Spinal cord (tissue), 10 donors: ENCODE measurements around the gene MDFIC2. TPM values are rescaled to one million over a fixed set of nuclear protein-coding genes. Genes with fewer than 3 reads are reported as not detected.

Source experiments
- DNase-seq, 6 donors: peaks; one replicate each; pipeline versions ENCODE4 v3.0.0 to v3.0.0-alpha.2; 2013 to 2015; ENCODE audit warnings: low spot score in 6 of 6, low read depth in 4 of 6
- H3K27ac ChIP-seq: one replicate; pipeline ENCODE4 v1.5.1; 2013; ENCODE audit warnings: low read depth, low read length, control low read depth
- H3K27me3 ChIP-seq: one replicate; pipeline ENCODE4 v1.6.1; 2013; ENCODE audit warnings: low read length; ENCODE audit not compliant: control insufficient read depth, insufficient read depth
- H3K36me3 ChIP-seq: one replicate; pipeline ENCODE4 v1.6.1; 2013; ENCODE audit warnings: low read length; ENCODE audit not compliant: control insufficient read depth, insufficient read depth
- H3K4me1 ChIP-seq: one replicate; pipeline ENCODE4 v1.6.1; 2013; ENCODE audit warnings: low read length; ENCODE audit not compliant: control insufficient read depth, insufficient read depth
- H3K4me3 ChIP-seq: one replicate; pipeline ENCODE4 v1.5.1; 2013; ENCODE audit warnings: low read depth, low read length, control low read depth
- H3K9me3 ChIP-seq: one replicate; pipeline ENCODE4 v1.6.1; 2013; ENCODE audit warnings: low read length; ENCODE audit not compliant: control insufficient read depth, insufficient read depth
- WGBS: methylation state at CpG from one replicate; pipeline ENCODE4 v1.1.5; 2013; ENCODE audit warnings: missing lambda C conversion rate; ENCODE audit not compliant: insufficient coverage; 5-methylcytosine and 5-hydroxymethylcytosine counted together
- polyA plus RNA-seq, 2 donors: library from polyadenylated mRNA; unstranded; fragments of 120-200 nt; gene quantifications; one replicate each; pipeline ENCODE4 v1.2.1, GENCODE V29; 2013; ENCODE audit not compliant: insufficient read length in 2 of 2
- total RNA-seq, 2 donors: library from RNA; depleted of rRNA in 1 of 2; stranded (reverse); fragments of 120-200 nt in 1 of 2; fragments of >200 nt in 1 of 2; gene quantifications; one replicate each; pipeline versions ENCODE4 v1.2.3 to v1.2.4, GENCODE V29; 2013 to 2014
- donor health status: healthy.

The MDFIC2 gene
- total and polyA plus RNA-seq, 4 donors = not detected

DNA sequence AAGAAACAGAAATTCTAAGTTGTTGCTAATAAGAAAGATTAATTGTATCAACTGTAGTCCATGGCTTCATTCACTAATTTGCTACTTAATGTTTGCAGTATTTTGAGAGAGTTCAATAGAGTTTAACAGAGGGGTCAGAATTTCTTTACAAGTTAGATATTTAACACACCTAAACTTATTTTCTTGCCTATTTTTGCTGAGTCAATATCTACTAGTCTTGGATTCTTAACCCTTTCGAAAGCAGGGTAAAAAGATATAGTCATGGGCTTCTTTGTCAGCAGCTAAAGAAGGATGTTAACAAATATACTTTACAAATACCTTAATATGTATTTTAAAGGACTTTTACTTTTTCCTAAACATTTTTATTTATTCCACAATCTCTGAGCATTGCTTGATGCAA is 155.6 kb downstream of the MDFIC2 start:
- no peak for DNase-seq
- no peaks in the 10 kb centered on the region for H3K4me1 ChIP-seq
- no peaks in the 10 kb centered on the region for H3K36me3 ChIP-seq
- H3K27ac ChIP-seq = no peak overlapping the region
- no peaks in the 10 kb centered on the region for H3K9me3 ChIP-seq
- no CpG with 5 or more reads among the region's 1 CpG for WGBS
- H3K4me3 ChIP-seq = no peak overlapping the region
- no peaks in the 10 kb centered on the region for H3K27me3 ChIP-seq

GRCh38 chr3:70150599-70150998 is 161.8 kb downstream of the MDFIC2 start:
- Histone ChIP-seq H3K27me3 (no peaks in the 10 kb centered on the region), H3K4me1 (no peaks in the 10 kb centered on the region), H3K4me3 (no peak overlapping the region), H3K9me3 (no peaks in the 10 kb centered on the region), H3K27ac (no peak overlapping the region), H3K36me3 (no peaks in the 10 kb centered on the region)
- no peak for DNase-seq
- no CpG with 5 or more reads among the region's 3 CpGs for WGBS

DNA sequence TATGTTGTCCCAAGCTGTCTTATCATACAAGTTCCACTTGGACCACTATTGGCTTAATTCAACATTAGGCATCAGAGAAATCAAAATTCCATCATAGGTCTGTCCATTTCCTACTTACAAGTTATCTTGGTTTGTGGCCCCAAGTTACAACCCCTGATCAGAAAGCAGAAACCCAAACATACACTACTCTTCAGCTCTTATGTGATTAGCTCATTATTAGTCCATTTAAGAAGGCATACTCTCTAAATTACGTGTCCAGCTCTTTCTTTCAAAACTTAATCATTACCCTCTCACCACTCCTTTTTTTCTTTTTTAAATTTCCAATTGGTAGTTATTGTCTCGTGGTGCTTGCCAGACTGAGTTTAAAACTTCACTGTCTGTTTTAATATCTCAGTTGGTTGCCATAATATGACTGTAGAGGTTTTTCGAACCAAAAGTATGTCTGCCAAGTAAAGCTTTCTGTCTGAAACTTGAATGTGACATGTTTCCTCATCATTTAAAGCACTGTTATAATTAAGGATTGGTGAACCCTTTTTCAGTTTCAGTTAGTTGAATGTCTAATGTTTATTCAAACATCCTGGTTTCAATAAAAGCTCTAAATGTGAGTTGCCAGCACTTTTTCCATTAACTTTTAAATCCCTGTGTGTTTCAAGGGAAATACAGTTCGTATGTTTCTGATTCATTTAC is 162.6 kb downstream of the MDFIC2 start:
- no peaks in the 10 kb centered on the region for H3K27me3 ChIP-seq
- no peak overlapping the region for H3K4me3 ChIP-seq
- WGBS = no CpG with 5 or more reads among the region's 4 CpGs
- H3K27ac ChIP-seq = no peak overlapping the region
- H3K9me3 ChIP-seq = no peaks in the 10 kb centered on the region
- no peaks in the 10 kb centered on the region for H3K36me3 ChIP-seq
- no peaks in the 10 kb centered on the region for H3K4me1 ChIP-seq
- peak in 1 of 6 donors; percentile 21 for DNase-seq
